NCI-H2081 (cell line): ENCODE data around the gene OTUD3.
A peak's percentile ranks its signal among the peaks of the same experiment; 100 is the strongest.
"Not testable (repeated sequence)": the region's sequence is repeated elsewhere in the genome, so short reads cannot be mapped to it uniquely, and the experiment has no call there.

Experiments
- DNase-seq, 2 experiments: peaks; one replicate each; lab custom pipeline; 2025; lab: John Stamatoyannopoulos, UW

The OTUD3 gene

DNA sequence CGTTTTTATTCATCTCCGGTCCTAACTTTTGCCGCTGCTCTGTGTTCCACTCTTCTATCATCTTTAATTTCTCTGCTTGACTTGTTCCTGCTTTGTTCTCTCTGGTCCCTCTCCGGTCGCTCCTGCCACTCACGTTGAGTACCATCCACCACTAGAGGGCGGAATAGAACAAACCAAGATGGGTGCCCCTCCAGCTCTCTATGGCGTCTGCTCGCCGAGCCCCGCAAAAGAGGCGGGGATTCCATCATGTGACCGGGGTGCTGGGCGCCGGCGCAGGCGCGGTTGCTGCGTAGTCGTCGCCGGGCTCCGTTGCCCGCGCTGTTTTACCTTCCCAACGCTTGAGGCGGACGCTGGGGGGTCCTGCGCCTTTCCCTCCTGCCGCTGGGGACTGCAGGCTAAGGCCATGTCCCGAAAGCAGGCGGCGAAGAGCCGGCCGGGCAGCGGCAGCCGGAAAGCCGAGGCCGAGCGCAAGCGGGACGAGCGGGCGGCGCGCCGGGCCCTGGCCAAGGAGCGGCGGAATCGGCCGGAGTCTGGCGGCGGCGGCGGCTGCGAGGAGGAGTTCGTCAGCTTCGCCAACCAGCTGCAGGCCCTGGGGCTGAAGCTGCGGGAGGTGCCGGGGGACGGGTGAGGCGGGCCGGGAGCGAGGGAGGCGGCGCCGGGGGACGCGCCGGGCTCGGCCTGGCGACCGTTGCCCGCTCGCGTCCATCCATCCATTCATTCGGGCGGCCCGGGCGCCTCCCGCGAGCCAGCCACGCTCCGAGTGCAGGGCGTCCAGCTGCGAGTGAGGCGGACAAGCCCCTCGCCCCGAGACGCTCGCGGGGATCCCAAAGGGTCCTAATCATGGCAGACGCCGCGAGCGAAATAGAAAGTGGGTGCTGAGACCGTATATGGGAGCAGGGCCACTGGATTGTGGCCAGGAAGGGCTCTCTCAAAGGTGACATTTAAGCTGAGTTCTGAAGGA, at the start of gene OTUD3:
Gene OTUD3, plus strand, starts transcription at position 285 of the 961 bp plus-strand sequence. Its CDS starts 119 bp downstream, at position 404.
- DNase-seq: peak; percentile 98

GRCh38 chr1:19835578-19835977, 46.6 kb upstream of the OTUD3 start:
- DNase-seq: no peak

DNA sequence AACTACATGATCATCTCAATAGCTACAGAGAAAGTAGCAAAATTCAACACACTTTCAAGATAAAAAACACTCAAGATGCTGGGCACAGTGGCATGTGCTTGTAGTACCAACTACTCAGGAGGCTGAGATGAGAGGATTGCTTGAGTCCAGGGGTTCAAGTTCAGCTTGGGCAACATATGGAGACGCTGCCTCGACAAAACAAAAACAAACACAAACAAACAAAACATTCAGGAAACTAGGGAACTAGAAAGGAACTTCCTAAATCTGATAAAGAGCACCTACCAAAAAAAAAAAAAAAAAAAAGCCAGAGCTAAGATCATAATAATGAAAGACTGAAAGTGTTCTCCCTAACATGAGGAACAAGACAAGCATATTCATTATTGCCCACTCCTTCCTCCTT, 44.3 kb upstream of the OTUD3 start:
- DNase-seq: no peak

DNA sequence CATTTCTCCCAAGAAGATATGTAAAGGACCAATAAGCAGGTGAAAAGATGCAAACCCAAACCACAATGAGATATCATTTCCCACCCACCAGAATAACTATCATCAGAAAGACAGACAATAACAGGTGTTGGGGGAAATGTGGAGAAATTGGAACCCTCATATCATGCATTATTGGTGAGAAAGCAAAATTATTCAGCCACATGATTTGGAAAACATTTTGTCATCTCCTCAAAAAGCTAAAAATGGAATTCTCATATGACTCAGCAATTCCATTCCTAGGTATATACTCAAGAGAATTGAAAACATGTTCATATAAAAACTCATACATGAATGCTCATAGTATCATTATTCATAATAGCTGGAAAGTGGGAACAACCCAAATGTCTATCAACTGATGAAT, 42.0 kb upstream of the OTUD3 start:
- no peak for DNase-seq

DNA sequence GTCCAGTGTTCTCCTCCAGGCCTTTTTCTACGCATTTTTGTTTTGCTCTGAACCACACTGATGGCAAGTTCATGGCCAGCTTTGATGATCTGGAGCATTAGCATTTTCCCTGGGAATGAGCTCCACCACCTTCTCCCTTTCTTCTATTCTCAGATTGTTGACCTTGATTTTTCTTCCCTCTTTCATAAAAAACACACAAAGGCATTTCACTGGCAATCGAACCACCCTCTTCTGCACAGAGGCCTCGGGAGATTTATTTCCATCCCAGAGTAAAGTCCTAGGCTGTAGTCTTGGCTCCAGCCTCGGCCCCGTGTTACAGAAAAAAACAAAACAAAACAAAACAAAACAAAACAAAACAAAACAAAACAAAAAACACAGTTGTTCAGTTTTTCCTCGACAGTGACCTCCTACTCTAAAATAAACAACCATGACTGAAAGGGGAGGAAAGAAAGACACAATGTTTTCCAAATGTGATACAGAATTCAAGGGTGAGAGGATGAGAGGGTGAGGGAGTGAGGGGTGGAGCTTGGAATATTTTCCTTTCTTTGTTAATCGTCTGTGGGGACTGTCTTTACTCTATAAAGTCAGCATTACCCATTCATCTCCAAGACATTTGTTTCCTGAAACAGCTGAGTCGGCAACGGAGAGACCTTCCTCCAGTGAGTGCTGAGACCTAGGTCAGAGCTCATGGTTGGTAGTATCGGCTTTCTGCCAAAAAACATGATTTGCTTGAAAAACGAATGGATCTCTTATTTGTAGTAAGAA, 37.3 kb upstream of the OTUD3 start:
- DNase-seq: no peak

- DNase-seq: no peak
Measured at GRCh38 chr1:19845555-19845954, 36.6 kb upstream of the OTUD3 start.

GRCh38 chr1:19846338-19846737, 35.9 kb upstream of the OTUD3 start:
- DNase-seq: no peak

DNA sequence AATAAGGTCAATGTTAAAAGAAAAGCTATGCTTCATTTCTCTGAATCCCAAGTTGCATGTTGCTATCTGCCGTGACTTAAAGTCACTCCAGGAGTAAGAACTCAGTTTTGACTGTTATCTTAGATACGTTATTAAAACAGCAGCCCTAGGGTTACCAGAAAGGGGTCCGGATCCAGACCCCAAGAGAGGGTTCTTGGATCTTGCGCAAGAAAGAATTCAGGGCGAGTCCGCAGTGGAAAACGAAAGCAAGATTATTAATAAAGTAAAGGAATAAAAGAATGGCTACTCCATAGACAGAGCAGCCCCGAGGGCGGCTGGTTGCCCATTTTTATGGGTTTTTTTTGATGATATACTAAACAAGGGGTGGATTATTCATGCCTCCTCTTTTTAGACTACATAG, 34.9 kb upstream of the OTUD3 start:
- not testable (repeated sequence) for DNase-seq

GRCh38 chr1:19849307-19849706, 32.9 kb upstream of the OTUD3 start:
- not testable (repeated sequence) for DNase-seq

DNA sequence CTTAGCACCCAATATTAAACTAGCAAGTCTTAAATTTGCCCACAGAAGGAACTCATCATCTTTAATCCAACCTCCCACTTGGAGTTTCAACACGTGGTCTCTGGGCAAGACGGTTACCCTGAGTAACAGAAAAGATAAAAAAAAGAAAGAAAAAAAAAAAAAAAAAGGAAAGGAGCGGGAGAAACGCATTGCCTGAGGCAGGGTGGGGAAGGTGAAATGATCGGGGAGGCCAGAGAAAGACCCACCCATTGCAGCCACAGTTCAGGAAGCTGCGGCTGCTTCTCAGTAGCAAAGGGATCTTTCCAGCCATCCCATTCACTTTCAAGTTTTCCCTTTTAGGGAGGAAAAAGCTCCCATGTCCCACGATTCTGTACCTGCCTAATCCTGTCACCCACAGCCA, 32.0 kb upstream of the OTUD3 start:
- DNase-seq: no peak

- DNase-seq: no peak
Measured at GRCh38 chr1:19852036-19852435, 30.2 kb upstream of the OTUD3 start.

- DNase-seq: no peak
Measured at GRCh38 chr1:19854866-19855265, 27.3 kb upstream of the OTUD3 start.

- no peak for DNase-seq
Measured at GRCh38 chr1:19858893-19859292, 23.3 kb upstream of the OTUD3 start.

DNA sequence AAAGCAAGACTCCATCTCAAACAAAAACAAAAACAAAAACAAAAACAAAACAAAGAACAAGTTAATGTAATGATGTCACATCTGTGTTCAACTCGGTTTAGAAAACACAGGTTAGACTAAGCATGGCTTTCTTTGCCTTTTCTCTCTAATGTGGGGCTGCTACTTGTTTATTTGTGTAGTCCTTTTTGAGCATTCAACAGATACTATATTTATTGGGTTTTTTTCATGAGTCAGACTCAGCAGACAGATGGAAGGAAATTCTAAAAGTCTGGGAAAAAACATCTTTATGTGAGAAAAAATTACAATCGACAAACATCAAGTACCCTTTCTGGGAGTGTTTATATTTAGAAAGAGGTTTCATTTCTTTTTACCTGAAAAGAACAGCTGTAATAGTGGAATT, 22.3 kb upstream of the OTUD3 start:
- DNase-seq: no peak

GRCh38 chr1:19860418-19860817, 21.8 kb upstream of the OTUD3 start:
- DNase-seq: no peak

GRCh38 chr1:19861034-19861433, 21.2 kb upstream of the OTUD3 start:
- no peak for DNase-seq

GRCh38 chr1:19861842-19862530, 20.2 kb upstream of the OTUD3 start:
- DNase-seq: no peak

GRCh38 chr1:19862944-19863343, 19.3 kb upstream of the OTUD3 start:
- DNase-seq: no peak

DNA sequence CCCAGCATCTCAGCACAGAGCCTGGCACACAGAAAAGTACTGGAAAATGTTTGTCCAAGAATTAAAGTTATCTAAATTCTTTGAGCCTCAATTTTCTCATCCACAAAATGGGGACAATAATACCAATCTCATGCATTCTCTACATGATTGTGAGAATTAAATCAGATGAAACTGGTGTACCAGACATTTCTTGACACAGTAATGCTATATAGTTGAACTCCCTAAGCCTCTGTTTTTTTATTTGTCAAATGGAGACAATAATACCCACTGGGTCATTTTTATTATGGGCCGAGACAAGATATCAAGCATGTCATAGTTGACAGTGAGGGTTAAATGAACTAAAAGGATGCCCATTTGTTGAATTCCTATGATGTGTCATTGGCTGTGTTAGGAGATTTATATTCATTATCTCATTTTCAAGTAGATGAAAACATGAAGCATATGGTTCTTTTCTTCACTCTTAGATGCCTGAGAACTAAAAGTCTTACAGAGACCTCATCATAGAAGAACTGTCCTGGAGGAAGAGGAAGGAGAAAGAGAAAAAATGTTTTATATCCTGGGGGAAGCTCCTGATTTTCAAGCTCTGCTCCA, 17.5 kb upstream of the OTUD3 start:
- DNase-seq: no peak

DNA sequence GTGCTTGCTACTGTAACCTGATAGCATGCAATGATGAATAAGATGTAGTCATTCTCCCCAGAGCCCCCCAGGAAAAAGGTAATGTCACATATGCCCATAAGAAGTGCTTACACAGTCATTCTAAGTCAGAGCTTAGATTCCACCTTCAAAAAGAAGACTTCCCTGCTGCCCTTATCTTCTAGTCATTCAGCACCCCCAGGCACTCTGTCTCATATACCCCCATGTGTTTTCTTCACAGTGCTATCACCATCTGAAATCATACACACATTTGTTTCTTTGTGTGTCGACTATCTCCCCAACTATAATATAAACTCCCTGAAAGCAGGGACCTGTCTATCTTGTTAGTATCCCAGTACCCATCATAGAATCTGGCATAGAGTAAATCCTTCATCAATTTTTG, 16.2 kb upstream of the OTUD3 start:
- DNase-seq: no peak

DNA sequence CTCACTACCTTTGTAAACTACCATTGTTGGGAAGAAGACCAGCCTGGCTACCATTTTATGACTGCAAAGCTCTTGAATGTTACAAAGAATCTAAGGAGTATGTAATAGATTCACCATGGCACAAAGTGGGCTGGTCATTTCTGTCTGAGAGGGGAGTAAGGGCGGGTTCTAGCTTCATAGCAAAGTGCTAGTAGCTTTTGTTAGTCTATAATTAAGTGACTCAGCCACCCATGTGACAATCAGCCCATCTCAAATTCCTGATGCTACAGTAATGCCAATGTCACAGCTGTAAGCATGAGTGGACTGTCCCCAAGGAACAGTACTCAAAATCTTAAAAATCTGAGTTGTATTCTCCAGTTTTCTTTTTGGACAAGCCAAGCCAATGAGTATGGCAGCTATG, 15.4 kb upstream of the OTUD3 start:
- peak in 1 of 2 experiments; percentile 13 for DNase-seq

- not testable (repeated sequence) for DNase-seq
Measured at GRCh38 chr1:19868575-19868974, 13.6 kb upstream of the OTUD3 start.
